GM19238 (cell line): Measurements from ENCODE around the gene RING1.

ENCODE experiments used
- DNase-seq: peaks from one replicate; pipeline ENCODE4 v3.0.0; 2011; ENCODE audit warnings: low spot score; ENCODE audit not compliant: insufficient read length

The RING1 gene

DNA sequence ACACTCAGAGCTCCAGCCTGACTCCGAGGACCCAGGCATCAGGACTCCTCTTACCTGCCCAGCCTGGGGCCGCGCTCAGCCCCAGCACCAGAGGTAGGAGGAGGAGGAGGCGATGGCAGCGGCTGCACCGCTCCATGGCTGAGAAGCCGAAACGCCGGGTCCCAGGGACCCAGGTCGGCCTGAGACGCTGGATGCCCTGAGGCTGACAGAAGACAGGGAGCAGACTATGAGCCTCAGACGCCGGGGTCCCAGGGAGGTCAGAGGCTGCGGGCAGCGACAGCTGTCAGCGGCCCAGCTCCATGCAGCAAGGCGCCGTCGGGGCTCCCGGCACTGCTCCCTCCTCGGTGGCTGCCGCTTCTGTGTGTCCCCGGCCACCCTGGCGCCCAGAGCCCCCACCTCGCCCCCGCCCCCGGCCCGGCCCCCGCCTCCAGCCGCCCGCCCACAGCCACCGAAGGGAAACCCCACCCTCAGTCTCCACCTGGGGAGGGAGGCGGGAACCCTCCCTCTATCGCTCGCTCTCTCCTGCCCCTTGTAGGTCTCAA, 16.1 kb upstream of the RING1 start, which contains the start of gene COL11A2:
Gene COL11A2, minus strand, starts transcription at position 363 of the 542 bp plus-strand sequence. Its CDS starts 227 bp downstream, at position 136.
- no peak for DNase-seq

DNA sequence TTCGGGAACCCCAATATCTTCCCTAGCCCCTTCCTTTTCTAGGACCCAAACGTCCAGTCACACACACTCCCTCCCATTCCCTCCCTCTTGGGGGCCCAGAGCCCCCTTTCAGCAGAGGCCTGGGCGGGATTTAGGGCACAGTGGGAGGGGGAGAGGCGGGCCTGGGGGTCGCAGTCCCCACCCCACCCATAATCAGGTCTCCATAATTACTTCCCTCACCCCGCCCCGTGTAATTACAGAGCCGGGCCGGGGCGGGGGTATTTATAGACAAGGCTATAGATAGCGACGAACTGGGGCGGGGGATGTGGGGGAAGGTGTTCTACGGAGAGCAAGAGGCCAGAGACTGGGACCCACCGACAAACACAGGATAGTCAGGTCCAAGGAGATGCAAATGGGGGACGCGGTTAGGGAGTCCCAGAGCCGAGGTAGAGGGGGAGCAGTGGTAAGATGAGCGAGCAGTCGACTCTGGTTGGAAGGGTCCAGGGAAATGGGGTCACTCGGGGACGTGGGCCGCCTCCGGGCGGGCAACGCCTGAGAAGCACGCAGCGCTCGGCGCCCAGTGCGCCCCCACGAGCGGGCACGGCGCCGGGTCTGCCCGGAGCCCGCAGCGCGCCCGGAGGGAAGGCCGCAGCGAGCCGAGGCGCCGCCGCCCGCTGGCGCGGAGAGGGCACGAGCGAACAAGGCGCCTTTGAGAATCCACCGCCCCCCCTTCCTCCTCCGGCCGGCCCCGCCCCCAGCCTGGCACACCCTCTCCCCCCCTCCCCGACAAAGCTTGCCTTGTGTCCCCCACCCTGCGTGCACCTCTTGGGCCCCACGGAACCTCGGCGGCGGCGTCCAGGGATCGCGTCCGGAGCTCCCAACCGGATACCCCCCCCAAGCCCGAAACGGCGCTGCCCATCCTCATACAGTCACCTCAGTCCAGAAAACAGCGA, 15.4 kb upstream of the RING1 start:
- DNase-seq, result no peak

GRCh38 chr6:33193619-33194018, 14.7 kb upstream of the RING1 start:
- no peak for DNase-seq

DNA sequence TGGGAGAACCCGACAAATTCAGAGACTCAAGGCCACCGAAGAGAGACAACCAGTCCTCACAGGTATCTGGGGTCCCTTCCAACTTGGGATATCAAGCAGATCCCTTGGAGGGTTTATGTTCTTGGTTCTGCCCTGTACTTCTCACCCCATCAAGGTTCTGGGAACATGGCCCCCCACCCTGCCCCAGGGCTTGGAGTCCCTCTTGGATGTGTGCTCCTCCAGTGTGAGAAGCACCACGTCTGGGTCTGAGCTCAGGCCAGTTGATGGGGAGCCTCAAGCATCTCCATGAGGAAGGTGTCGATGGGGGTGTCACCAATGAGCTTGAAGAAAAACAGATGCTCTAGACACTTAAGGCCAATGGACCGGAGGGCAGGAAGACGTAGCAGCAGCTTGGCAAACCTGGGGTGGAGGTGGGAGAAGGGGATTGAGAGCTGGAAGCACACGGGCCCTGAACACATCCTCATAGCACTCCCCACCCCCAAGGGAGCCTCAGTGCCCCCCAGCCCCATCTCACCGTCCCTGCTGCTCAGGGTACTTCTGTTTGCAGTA, 13.8 kb upstream of the RING1 start:
- no peak for DNase-seq

GRCh38 chr6:33195304-33196165, 12.8 kb upstream of the RING1 start:
- DNase-seq, result no peak

GRCh38 chr6:33197431-33198048, 10.8 kb upstream of the RING1 start:
- peak; percentile 70 for DNase-seq

DNA sequence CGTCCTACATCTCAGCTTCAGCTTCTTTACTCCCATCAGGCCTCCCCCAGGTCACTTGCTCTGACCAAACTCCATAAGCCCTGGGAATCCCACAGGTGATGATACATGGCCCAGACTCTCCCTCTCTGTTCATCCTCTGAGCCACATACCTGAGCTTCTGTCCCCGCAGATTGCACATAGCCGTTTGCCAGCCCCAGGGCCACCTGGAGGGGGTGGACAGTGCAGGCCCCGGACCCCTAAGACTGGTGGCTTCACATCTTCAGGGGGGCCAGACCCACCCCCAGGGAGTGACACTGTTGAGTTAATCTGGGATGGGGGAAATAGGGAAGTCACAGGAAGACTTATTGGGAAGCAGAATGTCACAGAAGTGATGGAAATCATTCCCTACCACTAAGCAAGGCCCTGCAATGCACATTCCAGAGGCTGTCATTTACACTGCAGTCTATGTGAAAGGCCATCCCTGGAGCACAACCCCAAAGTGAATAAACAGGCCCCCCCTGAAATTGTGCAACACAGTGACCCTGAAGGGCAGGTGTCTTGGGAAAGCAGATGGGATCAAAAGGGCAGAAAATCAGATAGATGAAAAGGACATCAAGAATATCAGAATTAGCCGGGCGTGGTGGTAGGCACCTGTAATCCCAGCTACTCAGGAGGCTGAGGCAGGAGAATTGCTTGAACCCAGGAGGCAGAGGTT, 10.0 kb upstream of the RING1 start:
- DNase-seq, result no peak

- no peak for DNase-seq
These were observed 9.4 kb upstream of the RING1 start for GRCh38 chr6:33198853-33199436.

DNA sequence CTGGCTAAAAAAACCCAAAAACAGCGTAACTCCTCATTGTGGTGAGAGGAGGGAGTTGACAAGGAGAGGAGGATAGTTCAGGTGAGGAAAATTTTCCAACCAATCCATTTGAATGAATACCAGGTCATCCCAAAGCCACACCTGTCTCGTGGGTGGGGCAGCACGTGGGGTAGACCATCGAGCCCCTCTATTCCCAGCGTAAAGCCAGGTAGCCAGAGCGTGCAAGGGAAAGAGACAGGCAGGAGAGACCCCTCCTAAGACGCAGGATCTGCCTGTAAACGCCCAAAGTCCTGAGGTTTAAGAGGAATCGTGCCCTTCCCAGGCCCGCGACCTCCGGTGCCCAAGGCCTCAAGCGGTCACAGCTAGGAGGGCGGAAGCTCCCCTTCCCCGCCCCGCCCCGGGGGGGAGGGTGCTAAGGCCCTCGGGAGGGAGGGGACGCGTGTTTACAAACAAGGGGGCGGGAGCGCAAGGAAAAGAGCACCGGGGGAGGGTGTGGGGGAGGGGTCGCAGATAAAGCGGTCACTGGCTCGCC, 8.5 kb upstream of the RING1 start:
- DNase-seq, result peak; percentile 85

- peak; percentile 93 for DNase-seq
These were observed 7.8 kb upstream of the RING1 start, which contains the start of the genes RXRB and SLC39A7 for GRCh38 chr6:33200219-33201146. Gene RXRB (minus strand): TSS chr6:33200665. CDS start chr6:33200476, 189 bp downstream. Gene SLC39A7 (plus strand): TSS chr6:33200867. CDS start chr6:33201246, 379 bp downstream.

GRCh38 chr6:33201147-33201545, 7.2 kb upstream of the RING1 start:
- DNase-seq, result no peak

- no peak for DNase-seq
These were observed 6.4 kb upstream of the RING1 start for GRCh38 chr6:33201935-33202334.

- no peak for DNase-seq
These were observed 5.5 kb upstream of the RING1 start for GRCh38 chr6:33202799-33203198.

GRCh38 chr6:33203443-33204164, 4.7 kb upstream of the RING1 start:
- no peak for DNase-seq

DNA sequence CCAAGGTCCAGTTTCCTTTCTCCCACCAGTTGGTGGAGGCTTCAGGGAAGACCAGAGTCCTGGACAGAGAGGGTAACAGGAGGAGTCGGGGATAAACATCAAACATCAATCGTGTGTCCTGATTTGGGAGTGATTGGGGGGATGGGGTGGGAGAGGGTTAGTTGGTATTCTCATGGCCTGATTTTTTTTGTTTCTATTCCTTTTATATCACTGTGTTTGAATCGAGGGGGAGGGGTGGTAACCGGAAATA, 4.2 kb upstream of the RING1 start:
- no peak for DNase-seq

- DNase-seq, result peak; percentile 94
These were observed 3.7 kb upstream of the RING1 start, which contains the start of gene HSD17B8 for GRCh38 chr6:33204415-33205190. Gene HSD17B8 (plus strand): TSS chr6:33204655. CDS start chr6:33204669, 14 bp downstream.
